Gastroesophageal sphincter (tissue), 4 donors: ENCODE results near the gene AP1G2. TPM values are rescaled to one million over a fixed set of nuclear protein-coding genes. Genes with fewer than 3 reads are reported as not detected.

Experiments
- ATAC-seq: fragments of 150-250 bp; one replicate; pipeline ENCODE4 v1.9.1; 2016; ENCODE audit warnings: mild to moderate bottlenecking, moderate library complexity
- H3K27ac ChIP-seq, 4 donors: fragments of 200-600 bp; sonication (generic) in 3 of 4; 1 replicate in 3 of 4; 2 replicates in 1 of 4; pipeline ENCODE4 v1.5.1; 2016 to 2019
- H3K27me3 ChIP-seq: fragments of 200-600 bp; sonication (generic); one replicate; pipeline ENCODE4 v1.5.1; 2019
- H3K36me3 ChIP-seq, 2 donors: fragments of 200-600 bp; sonication (generic); one replicate each; pipeline ENCODE4 v1.5.1; 2019; ENCODE audit warnings: control low read depth in 1 of 2
- H3K4me1 ChIP-seq, 3 donors: fragments of 200-600 bp; sonication (generic); 1 replicate in 2 of 3; 2 replicates in 1 of 3; pipeline ENCODE4 v1.5.1; 2016 to 2019; ENCODE audit warnings: control low read depth in 2 of 3
- H3K4me3 ChIP-seq, 2 donors: fragments of 200-600 bp; sonication (generic); one replicate each; pipeline ENCODE4 v1.5.1; 2019; ENCODE audit warnings: mild to moderate bottlenecking in 1 of 2, moderate library complexity in 1 of 2
- H3K9me3 ChIP-seq, 3 donors: fragments of 200-600 bp; sonication (generic); one replicate each; pipeline ENCODE4 v1.5.1; 2017 to 2019; ENCODE audit warnings: control low read depth in 2 of 3
- CTCF ChIP-seq, 4 experiments: fragments of 200-600 bp in 2 of 4; fragments of 450-650 bp in 2 of 4; sonication (generic) in 1 of 4; IDR thresholded peaks; one replicate each; pipeline ENCODE4 v1.5.1; 2017 to 2019; ENCODE audit warnings: antibody characterized with exemption in 4 of 4, mild to moderate bottlenecking in 2 of 4, moderate library complexity in 2 of 4
- EP300 ChIP-seq: sonication (generic); formaldehyde crosslinking; IDR thresholded peaks from one replicate; pipeline ENCODE4 v1.6.1; 2017; ENCODE audit warnings: antibody characterized with exemption, mild to moderate bottlenecking
- POLR2A ChIP-seq, 2 donors: fragments of 450-650 bp; IDR thresholded peaks; one replicate each; pipeline ENCODE4 v1.6.1; 2017; ENCODE audit warnings: antibody characterized with exemption in 2 of 2, mild to moderate bottlenecking in 2 of 2, moderate library complexity in 1 of 2
- POLR2AphosphoS5 ChIP-seq: sonication (generic); formaldehyde crosslinking; IDR thresholded peaks from one replicate; pipeline ENCODE4 v1.6.1; 2017; ENCODE audit warnings: antibody characterized with exemption
- WGBS, 2 donors: methylation state at CpG; one replicate each; pipeline ENCODE4 v1.1.5; 2018; ENCODE audit warnings: low coverage in 1 of 2; 5-methylcytosine and 5-hydroxymethylcytosine counted together
- total RNA-seq, 4 donors: library from RNA; depleted of rRNA; stranded (reverse); fragments of >200 nt; gene quantifications; one replicate each; pipeline ENCODE4 v1.1.0, GENCODE V29; 2016

AP1G2 gene
- total RNA-seq = 10 to 100 TPM in 3 of 4 donors, 1 to 10 TPM in 1; 7.2 to 43.1 (median 21.9) TPM

- WGBS, 2 donors = 3 to 4% methylated on average over 25 to 33 of the region's 53 CpGs
- Histone ChIP-seq H3K9me3 (no peaks in the 10 kb centered on the region), H3K4me1 (peaks cover 0 to 31% (median 0%) of the 10 kb centered on the region in 3 donors), H3K27ac (peak within 1 kb of the TSS in 3 of 4 donors; percentile 61 to 78 (median 75)), H3K4me3 (peak within 1 kb of the TSS; percentile 53 to 72), H3K27me3 (peaks cover 20% of the 10 kb centered on the region), H3K36me3 (peaks cover 0 to 9% of the 10 kb centered on the region in 2 donors)
- peak in 1 of 2 donors; percentile 22 for TF ChIP-seq POLR2A (IDR thresholded peaks at IDR 0.05)
- TF ChIP-seq CTCF (IDR thresholded peaks at IDR 0.05) = no peak
- peak; percentile 7 for TF ChIP-seq POLR2AphosphoS5
- no peak for TF ChIP-seq EP300
- peak; percentile 83 for ATAC-seq
Measured at GRCh38 chr14:23567186-23568020, at the start of gene AP1G2. AP1G2 (minus strand) TSS chr14:23567791; CDS start chr14:23567314, 477 bp downstream.

GRCh38 chr14:23615856-23616255 lies 48.3 kb upstream of the AP1G2 start:
- 41 to 60% methylated on average over 5 of the region's 5 CpGs for WGBS, 2 donors
- peaks cover 30% of the 10 kb centered on the region for H3K27me3 ChIP-seq
- no peak overlapping the region for H3K27ac ChIP-seq
- H3K36me3 ChIP-seq = no peaks in the 10 kb centered on the region
- TF ChIP-seq CTCF (IDR thresholded peaks at IDR 0.05) = no peak
- no peak for TF ChIP-seq POLR2A (IDR thresholded peaks at IDR 0.05)
- no peak for TF ChIP-seq POLR2AphosphoS5
- no peak for TF ChIP-seq EP300
- no peak for ATAC-seq
- H3K9me3 ChIP-seq = no peaks in the 10 kb centered on the region
- no peaks in the 10 kb centered on the region for H3K4me1 ChIP-seq
- no peak overlapping the region for H3K4me3 ChIP-seq

- Histone ChIP-seq H3K4me3 (no peak overlapping the region), H3K36me3 (no peaks in the 10 kb centered on the region), H3K27ac (no peak overlapping the region), H3K27me3 (peaks cover 24% of the 10 kb centered on the region), H3K9me3 (no peaks in the 10 kb centered on the region), H3K4me1 (no peaks in the 10 kb centered on the region)
- 20 to 31% methylated on average over 2 of the region's 2 CpGs for WGBS, 2 donors
- TF ChIP-seq POLR2A (IDR thresholded peaks at IDR 0.05) (no peak), CTCF (IDR thresholded peaks at IDR 0.05) (no peak), POLR2AphosphoS5 (no peak), EP300 (no peak)
- ATAC-seq = no peak
Measured at GRCh38 chr14:23614395-23614828, 46.8 kb upstream of the AP1G2 start.

GRCh38 chr14:23613242-23614070 lies 45.9 kb upstream of the AP1G2 start:
- WGBS, 2 donors = 77 to 93% methylated on average over 4 to 6 of the region's 6 CpGs
- Histone ChIP-seq H3K4me1 (no peaks in the 10 kb centered on the region), H3K27me3 (peaks cover 21% of the 10 kb centered on the region), H3K4me3 (no peak overlapping the region), H3K9me3 (no peaks in the 10 kb centered on the region), H3K27ac (no peak overlapping the region), H3K36me3 (no peaks in the 10 kb centered on the region)
- no peak for ATAC-seq
- TF ChIP-seq EP300 = no peak

- no peak overlapping the region for H3K27ac ChIP-seq
- TF ChIP-seq POLR2A (IDR thresholded peaks at IDR 0.05) = no peak
- no peak for TF ChIP-seq CTCF (IDR thresholded peaks at IDR 0.05)
- no peak for TF ChIP-seq POLR2AphosphoS5
- no peak for TF ChIP-seq EP300
Measured at GRCh38 chr14:23612802-23613201, 45.2 kb upstream of the AP1G2 start.

More at GRCh38 chr14:23612802-23613201, 45.2 kb upstream of the AP1G2 start:
- no peak for ATAC-seq
- Histone ChIP-seq H3K9me3 (no peaks in the 10 kb centered on the region), H3K27me3 (peaks cover 23% of the 10 kb centered on the region), H3K4me3 (no peak overlapping the region), H3K36me3 (no peaks in the 10 kb centered on the region), H3K4me1 (no peaks in the 10 kb centered on the region)
- WGBS, 2 donors = 75 to 89% methylated on average over 1 of the region's 1 CpG
